Smooth muscle cell (in vitro differentiated cells): ENCODE measurements around the gene COBLL1. TPM values are rescaled to one million over a fixed set of nuclear protein-coding genes. Genes with fewer than 3 reads are reported as not detected.

Experiments
- DNase-seq: peaks from one replicate; lab custom pipeline; 2025; ENCODE audit not compliant: unreplicated experiment; lab: John Stamatoyannopoulos, UW
- H2AFZ ChIP-seq: fragments of 200-600 bp; sonication (generic); 2 replicates; pipeline ENCODE4 v1.6.0; 2016; ENCODE audit warnings: antibody characterized with exemption, low read depth, mild to moderate bottlenecking
- H3F3A ChIP-seq: fragments of 200-600 bp; sonication (generic); 2 replicates; pipeline ENCODE4 v1.6.0; 2017; ENCODE audit warnings: antibody characterized with exemption, low read depth
- H3K27ac ChIP-seq: fragments of 200-600 bp; sonication (generic); 2 replicates; pipeline ENCODE4 v1.5.1; 2016; ENCODE audit warnings: low read depth, mild to moderate bottlenecking
- H3K27me3 ChIP-seq: fragments of 200-600 bp; sonication (generic); 2 replicates; pipeline ENCODE4 v1.6.1; 2016; ENCODE audit warnings: low read depth, mild to moderate bottlenecking
- H3K36me3 ChIP-seq: fragments of 200-600 bp; sonication (generic); 2 replicates; pipeline ENCODE4 v1.5.1; 2016; ENCODE audit warnings: low read depth
- H3K4me1 ChIP-seq: fragments of 200-600 bp; sonication (generic); 2 replicates; pipeline ENCODE4 v1.5.1; 2016; ENCODE audit warnings: low read depth
- H3K4me2 ChIP-seq: fragments of 200-600 bp; sonication (generic); 2 replicates; pipeline ENCODE4 v1.6.0; 2016; ENCODE audit warnings: mild to moderate bottlenecking
- H3K4me3 ChIP-seq: fragments of 200-600 bp; sonication (generic); 2 replicates; pipeline ENCODE4 v1.5.1; 2016; ENCODE audit warnings: mild to moderate bottlenecking
- H3K79me2 ChIP-seq: fragments of 200-600 bp; sonication (generic); 2 replicates; pipeline ENCODE4 v1.6.0; 2016; ENCODE audit warnings: low read depth, mild to moderate bottlenecking
- H3K9ac ChIP-seq: fragments of 200-600 bp; sonication (generic); 2 replicates; pipeline ENCODE4 v1.6.0; 2016; ENCODE audit warnings: low read depth
- H3K9me3 ChIP-seq: fragments of 200-600 bp; sonication (generic); replicated peaks from 2 replicates; pipeline ENCODE4 v1.5.1; 2016; ENCODE audit warnings: low read depth
- H4K20me1 ChIP-seq: fragments of 200-600 bp; sonication (generic); 2 replicates; pipeline ENCODE4 v1.6.0; 2016; ENCODE audit warnings: low read depth
- WGBS: methylation state at CpG from one replicate; pipeline ENCODE4 v1.1.7; 2016; ENCODE audit warnings: low lambda C conversion rate; 5-methylcytosine and 5-hydroxymethylcytosine counted together
- polyA plus RNA-seq: library from polyadenylated mRNA; unstranded; fragments of >200 nt; fragmentation: Nextera tagmentation; extraction: Ambion mirVana; gene quantifications from 2 replicates; pipeline ENCODE4 v1.2.1, GENCODE V29; 2016
- total RNA-seq: library from RNA; depleted of rRNA; stranded (reverse); fragments of >200 nt; gene quantifications from 2 replicates; pipeline ENCODE4 v1.2.3, GENCODE V29; 2014
- TF ChIP-seq, protein P1 (sequence below): fragments of 200-600 bp; sonication (generic); IDR thresholded peaks from 2 replicates; pipeline ENCODE4 v1.5.1; 2017; ENCODE audit warnings: borderline replicate concordance, mild to moderate bottlenecking, antibody characterized with exemption; ENCODE audit not compliant: insufficient read depth, poor library complexity, severe bottlenecking

Gene COBLL1
- total and polyA plus RNA-seq, 2 experiments from 2014 or later = 5.2 to 17.4 TPM

DNA sequence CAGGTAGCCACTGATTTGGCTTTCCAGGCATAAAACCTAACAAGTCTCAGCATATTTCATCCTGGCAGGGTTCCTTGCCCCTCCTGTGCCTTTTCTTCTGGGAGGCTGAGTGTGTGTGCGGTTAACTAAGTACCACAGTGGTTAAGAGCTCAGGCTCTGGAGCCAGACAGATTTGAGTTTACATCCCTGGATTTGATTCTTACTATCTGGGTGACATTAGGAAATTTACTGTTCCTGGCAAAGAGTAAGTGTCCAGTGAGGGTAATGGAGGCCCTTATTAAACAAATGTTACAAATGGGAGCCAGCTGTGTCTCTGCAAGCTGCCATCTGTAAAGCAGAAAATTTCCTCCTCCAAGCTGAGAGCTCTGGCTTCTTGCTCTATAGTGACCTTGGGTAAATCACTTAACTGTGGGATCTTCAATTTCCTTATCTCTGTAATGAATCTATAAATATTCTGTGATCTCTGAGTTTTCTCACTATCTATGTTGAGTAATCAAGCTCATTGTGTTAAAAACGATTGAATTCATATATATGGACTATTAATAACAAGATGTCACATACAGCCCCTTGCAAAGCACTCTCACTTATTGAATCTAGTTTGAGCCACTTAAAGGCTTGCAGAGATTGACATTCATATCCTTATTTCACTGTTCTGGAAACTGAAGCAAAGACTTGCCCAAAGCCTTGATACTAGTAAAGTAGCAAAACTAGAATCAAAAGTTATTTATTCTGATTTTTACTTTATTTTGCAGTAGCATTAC is 6.5 kb upstream of the COBLL1 start:
- H3K9me3 ChIP-seq = no peaks in the 10 kb centered on the region
- no peak overlapping the region for H3K4me3 ChIP-seq
- H3K79me2 ChIP-seq = no peaks in the 10 kb centered on the region
- TF ChIP-seq, protein P1, sequence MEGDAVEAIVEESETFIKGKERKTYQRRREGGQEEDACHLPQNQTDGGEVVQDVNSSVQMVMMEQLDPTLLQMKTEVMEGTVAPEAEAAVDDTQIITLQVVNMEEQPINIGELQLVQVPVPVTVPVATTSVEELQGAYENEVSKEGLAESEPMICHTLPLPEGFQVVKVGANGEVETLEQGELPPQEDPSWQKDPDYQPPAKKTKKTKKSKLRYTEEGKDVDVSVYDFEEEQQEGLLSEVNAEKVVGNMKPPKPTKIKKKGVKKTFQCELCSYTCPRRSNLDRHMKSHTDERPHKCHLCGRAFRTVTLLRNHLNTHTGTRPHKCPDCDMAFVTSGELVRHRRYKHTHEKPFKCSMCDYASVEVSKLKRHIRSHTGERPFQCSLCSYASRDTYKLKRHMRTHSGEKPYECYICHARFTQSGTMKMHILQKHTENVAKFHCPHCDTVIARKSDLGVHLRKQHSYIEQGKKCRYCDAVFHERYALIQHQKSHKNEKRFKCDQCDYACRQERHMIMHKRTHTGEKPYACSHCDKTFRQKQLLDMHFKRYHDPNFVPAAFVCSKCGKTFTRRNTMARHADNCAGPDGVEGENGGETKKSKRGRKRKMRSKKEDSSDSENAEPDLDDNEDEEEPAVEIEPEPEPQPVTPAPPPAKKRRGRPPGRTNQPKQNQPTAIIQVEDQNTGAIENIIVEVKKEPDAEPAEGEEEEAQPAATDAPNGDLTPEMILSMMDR = no peak
- H3K4me2 ChIP-seq = peak overlapping the region; percentile 18
- no peak overlapping the region for H2AFZ ChIP-seq
- no peaks in the 10 kb centered on the region for H4K20me1 ChIP-seq
- no peak overlapping the region for H3K27ac ChIP-seq
- 29% methylated on average over 2 of the region's 2 CpGs for WGBS
- peaks cover 5% of the 10 kb centered on the region for H3F3A ChIP-seq
- no peaks in the 10 kb centered on the region for H3K4me1 ChIP-seq
- H3K9ac ChIP-seq = no peak overlapping the region
- H3K36me3 ChIP-seq = no peaks in the 10 kb centered on the region
- H3K27me3 ChIP-seq = no peaks in the 10 kb centered on the region
- no peak for DNase-seq

DNA sequence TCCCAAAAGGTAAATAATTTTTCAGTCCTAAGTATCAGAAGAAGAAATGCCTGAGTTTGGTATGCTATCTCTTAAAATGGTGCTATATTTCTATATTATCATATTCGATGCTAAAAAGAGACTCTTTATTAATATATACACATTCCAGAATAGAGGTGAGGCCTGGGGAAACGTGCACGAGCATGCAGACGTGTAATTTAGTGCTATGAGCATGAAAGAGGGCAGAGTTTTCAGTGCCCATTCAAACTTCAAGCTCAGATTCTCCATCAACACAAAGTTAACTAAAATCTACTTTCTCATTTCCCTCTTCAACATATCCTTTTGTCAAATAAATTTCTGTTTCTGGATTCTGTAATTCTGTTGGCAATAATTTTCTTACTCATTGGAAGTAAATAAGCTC is 5.7 kb upstream of the COBLL1 start:
- Histone ChIP-seq H3K4me3 (no peak overlapping the region), H3K27me3 (no peaks in the 10 kb centered on the region), H3F3A (peaks cover 5% of the 10 kb centered on the region), H3K79me2 (no peaks in the 10 kb centered on the region), H3K27ac (no peak overlapping the region), H3K36me3 (no peaks in the 10 kb centered on the region), H3K4me1 (no peaks in the 10 kb centered on the region), H3K4me2 (peak overlapping the region; percentile 12), H3K9me3 (no peaks in the 10 kb centered on the region), H4K20me1 (no peaks in the 10 kb centered on the region), H2AFZ (no peak overlapping the region), H3K9ac (no peak overlapping the region)
- WGBS = 79% methylated on average over 4 of the region's 4 CpGs
- TF ChIP-seq, protein P1 = no peak
- no peak for DNase-seq

DNA sequence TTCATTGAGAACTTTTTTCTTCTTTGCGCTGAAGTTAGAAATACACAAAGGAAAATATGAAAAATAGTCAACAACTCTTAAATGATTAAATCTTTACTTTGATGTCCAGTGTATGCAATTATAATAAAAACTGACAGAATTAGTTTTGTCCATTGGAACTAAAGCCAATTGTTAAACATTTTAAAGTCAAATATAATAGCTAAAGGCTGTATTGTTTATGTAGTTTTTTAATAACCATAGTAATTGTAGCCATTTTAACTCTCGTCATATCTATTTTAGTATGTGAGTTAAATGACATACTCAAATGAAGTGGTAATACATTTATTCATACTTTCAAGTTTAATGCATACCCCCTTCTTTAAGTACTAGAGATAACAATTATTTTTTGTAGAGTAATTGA is 4.7 kb upstream of the COBLL1 start:
- no peak for DNase-seq
- 98% methylated on average over 2 of the region's 2 CpGs for WGBS

More for the DNA sequence above, 4.7 kb upstream of the COBLL1 start:
- Histone ChIP-seq H3K79me2 (no peaks in the 10 kb centered on the region), H3K4me3 (no peak overlapping the region), H3K36me3 (no peaks in the 10 kb centered on the region), H3K9me3 (no peaks in the 10 kb centered on the region), H3F3A (peaks cover 5% of the 10 kb centered on the region), H3K4me2 (no peak overlapping the region), H3K9ac (no peak overlapping the region), H3K4me1 (no peaks in the 10 kb centered on the region), H3K27me3 (no peaks in the 10 kb centered on the region), H2AFZ (no peak overlapping the region), H3K27ac (no peak overlapping the region), H4K20me1 (no peaks in the 10 kb centered on the region)
- TF ChIP-seq, protein P1 = no peak
